HG02642 (cell line): Measurements from ENCODE around the gene G3BP1.
"Not testable (repeated sequence)": the region's sequence is repeated elsewhere in the genome, so short reads cannot be mapped to it uniquely, and the experiment has no call there.

Experiments
- ATAC-seq: cut with Tn5 transposase; IDR thresholded peaks from one replicate; pipeline ENCODE4 v1.9.1; 2021; ENCODE audit warnings: mild to moderate bottlenecking; ENCODE audit not compliant: unreplicated experiment, poor library complexity

Gene G3BP1

DNA sequence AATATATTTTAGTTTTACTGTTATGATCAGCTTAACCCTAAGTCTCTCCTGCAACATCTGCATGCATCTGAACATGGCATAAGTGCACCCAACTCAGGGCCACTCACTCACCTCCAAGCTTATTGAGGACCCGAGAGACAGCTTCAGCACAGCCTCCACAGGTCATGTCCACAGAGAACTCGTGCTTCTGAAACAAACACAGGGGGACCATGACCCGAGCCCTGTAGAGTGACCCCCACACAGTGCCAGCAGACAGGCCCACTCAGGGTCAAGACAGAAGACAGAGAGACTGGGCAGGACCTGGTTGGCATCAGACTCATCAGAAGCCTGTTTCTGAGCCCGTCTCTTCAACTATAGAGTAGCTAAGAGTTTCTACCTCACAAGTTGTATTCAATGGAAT lies 20.2 kb upstream of the G3BP1 start:
- ATAC-seq, result no peak

DNA sequence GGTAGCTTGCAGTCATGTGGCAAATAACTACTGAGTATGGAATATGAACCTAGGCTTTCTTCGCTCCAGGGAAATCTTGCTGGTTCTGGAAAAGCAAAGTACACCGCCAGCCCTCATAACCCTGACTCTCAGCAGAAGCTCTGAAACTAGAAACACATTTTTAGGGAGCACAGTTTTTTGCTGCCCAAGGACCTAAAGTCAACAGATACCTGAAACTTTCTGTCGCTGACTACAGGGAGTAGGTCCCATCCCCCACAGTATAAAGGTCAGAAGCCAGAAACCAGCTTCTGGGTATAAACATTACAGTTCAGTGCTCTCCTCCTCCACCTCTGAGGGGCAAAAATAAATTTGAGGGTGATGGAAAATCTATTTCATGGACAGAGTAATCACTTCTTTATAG lies 16.4 kb upstream of the G3BP1 start:
- no peak for ATAC-seq

DNA sequence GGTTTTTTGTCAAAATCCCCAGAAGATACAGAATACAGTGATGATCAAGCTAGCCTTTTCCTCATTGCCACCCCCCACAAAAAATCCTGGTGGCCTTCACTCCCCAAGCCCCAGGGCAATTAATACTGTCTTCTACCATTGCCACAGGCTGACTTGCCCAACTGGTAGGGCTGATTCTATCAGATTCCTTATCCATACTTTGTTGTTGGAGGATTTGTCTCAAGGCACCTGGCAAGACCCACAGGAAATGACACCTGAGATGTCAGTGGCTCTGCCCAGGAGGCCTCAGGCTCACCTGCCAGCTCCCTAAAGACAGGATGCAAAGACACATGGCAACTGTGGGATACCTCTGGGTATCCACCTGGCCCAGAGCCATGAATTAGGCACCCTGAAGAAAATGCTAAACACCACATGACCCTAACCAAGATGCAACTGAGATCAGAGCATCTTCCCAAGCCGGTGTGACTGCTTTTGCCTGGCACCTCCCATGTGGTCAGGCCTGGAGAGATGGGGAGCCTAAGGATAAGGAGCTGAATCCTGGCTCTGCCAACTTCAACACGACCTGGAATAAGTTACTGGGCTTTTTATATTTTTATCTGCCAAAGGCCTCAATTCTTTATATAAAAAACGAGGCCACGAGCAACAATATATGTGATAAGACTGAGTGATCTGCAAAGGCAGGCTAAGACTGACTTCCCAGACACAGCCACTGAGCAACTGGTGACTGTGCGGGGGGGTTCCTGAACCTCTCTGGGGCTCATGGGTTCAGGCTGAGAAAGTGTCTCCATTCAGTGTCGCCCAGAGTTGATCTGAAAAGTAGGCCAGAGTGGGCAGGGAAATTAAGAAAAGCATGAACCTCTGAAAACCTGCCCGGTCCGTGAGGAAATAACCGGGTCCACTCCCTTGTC lies 14.3 kb upstream of the G3BP1 start:
- peak; percentile 11 for ATAC-seq

DNA sequence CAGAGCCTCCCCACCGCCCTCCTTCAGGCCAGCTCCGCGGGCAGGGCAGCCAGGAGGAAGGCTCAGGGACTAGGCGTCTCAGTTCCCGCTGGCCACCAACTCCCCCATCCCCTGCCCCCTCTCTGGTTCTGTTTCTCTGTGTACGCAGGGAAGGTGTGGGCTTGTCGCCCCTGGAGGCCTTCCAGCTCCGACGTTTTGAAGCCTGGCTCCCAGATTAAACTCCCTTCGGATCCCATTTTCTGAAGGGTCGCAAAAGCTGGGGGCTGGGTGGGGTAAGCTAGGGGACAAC lies 13.7 kb upstream of the G3BP1 start:
- ATAC-seq, result peak; percentile 27

DNA sequence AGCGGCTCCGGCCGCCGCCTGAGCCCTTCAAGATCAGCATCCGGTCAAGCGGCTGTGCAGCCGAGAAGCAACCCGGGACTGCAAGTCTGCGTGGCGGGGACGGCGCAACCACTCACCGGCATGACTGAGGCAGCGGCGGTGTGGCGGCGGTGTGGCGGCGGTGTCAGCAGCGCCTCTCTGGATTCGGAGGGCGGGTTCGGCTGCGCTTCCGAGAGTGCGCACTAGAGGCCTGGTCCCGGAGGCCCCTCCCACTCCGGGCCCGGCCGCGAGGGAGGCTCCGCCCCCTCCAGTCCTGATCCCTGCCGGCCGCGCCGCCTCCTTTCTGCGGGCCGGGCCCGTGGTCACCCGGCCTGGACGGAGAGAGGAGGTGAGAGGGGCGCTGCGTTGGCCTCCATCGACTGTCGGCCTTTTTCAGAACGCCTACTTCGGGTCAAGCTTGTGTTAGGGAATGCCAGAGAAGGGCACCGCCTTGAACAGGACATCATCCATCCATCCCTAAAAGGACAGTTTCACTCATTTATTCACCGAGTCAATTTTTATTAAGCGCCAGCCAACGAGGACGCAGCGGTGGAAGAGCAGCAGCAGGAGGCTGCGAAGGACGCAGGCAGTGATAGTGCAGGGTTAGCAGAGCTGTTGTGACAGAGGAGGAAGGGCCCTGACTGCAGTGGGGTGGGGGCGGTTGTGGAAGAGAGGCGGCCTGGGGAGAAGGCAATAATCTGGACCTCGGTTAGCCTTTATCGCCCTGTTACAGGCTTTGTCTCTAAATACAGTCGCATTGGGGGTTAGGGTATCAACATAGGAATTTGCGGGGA lies 13.1 kb upstream of the G3BP1 start, which contains the start of gene ATOX1:
Gene ATOX1 (minus strand): TSS at position 202 of the 812 bp plus-strand sequence. CDS start 80 bp downstream, at position 122.
- peak; percentile 97 for ATAC-seq

DNA sequence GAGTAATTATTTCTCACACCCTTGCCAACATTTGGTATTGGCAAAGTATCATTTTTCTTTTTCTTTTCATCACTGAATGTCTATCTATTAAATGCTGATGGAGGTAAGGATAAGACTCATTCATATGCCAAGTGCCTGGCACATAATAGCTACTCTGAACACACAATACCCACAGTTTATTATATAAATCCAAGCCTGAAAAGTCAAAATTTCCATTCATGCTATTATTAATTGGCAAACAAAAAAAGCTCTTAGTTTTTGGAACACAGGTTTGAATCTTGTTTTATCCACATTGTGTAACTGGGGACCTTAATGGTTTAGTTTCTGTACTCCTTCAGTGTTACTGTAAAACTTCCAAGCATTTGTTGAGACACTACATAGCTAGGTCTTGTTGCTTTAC lies 7.0 kb upstream of the G3BP1 start:
- no peak for ATAC-seq

DNA sequence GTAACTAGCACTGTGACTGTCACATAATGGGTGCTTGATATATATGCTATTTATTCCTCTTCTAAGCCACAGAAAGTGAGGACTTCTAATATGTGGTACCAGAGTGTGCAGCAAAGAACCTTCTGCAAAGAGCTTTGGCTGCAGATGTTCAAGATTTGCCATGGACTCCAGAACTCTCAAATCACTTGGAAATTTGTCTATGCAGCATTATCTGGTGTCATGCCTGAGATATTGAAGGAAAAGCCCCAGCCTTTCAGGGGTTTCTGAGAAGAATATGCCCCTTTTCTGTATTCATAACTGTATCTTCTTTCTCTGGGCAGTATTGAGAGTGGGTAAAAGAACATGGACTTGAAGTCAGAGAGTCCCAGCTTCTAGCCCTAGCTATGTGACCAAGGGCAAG lies 4.8 kb upstream of the G3BP1 start:
- no peak for ATAC-seq

DNA sequence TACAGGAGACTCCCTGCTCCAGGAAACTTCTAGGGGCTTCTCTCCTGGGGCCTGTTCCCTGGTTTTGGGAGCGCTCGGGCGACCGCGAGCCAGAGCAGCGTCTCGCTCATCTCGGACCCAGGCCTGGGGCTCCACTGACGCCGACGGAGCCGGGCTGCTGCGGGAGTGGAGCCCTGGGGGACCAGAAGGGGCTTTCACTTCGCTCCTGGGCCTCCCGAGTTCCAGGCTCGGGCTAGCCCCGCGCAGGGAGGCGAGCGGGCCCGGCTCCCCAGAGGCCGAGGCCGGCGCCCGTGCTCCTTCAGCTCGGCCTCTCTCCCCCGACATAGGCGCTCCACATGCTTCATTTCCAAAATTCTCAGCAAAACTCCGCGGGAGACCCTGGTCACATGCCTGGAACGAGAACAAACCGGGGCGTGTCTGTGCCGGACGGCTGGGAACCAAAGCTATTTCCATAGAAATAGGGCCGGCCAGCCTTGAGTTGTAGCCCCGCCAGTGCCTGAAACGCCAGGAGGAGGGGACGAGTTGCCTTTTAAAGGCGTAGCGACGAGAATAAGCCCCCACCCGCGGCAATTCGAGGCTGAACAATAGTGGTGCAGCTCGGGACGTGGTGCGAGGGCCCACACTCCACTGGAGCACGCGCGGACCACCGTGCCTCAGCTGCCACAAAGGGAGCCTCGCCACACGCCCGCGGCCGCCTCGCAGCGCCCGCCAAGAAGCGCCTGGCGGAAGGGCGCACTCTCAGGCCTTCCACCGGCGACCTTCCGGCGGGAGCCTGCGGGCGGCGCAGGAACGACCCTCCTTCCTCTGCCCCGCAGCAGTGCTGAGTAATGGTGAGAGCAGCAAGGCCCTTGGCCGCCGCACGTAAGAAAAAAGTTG lies 1.1 kb upstream of the G3BP1 start:
- ATAC-seq, result peak; percentile 34

DNA sequence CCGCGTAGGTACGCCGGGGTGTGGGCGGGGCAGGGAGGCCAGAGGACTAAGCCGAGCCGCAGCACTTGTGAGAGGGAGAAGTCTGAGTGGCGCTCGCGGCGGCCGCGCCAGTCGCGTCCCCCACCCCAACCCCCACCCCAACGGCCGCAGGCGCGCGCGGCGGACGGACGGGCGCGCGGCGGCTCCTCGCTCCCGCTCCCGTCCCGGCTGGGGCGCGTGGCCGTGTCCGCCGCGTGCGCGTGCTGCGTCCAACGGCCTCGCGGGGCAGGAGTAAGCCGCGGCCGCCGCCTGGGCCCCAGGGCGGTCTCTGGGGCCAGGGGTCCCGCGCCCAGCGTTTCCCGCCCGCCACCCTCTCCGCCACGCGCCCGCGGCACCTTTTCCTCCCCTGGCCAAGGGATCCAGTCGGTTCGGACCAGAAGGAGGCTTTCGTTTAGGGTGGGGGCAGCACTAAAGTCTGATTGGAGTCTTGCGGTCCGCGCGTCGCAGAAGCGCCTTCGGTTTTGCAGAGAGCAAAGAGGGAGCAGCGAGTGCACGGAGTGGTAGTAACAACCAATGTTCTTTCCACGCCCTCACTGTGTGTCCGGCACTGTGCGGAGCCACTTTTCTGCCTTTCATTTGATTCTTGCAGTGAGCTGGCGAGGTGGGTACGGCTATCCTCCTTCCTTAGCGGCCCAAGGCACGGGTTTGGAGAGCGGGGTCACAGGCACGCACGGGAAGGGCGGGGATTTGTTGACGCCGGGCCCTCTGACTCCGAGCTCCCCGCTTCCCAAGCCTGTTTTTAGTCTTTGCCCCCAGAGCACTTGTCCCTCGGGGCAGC lies 483 bp downstream of the G3BP1 start:
- no peak for ATAC-seq

DNA sequence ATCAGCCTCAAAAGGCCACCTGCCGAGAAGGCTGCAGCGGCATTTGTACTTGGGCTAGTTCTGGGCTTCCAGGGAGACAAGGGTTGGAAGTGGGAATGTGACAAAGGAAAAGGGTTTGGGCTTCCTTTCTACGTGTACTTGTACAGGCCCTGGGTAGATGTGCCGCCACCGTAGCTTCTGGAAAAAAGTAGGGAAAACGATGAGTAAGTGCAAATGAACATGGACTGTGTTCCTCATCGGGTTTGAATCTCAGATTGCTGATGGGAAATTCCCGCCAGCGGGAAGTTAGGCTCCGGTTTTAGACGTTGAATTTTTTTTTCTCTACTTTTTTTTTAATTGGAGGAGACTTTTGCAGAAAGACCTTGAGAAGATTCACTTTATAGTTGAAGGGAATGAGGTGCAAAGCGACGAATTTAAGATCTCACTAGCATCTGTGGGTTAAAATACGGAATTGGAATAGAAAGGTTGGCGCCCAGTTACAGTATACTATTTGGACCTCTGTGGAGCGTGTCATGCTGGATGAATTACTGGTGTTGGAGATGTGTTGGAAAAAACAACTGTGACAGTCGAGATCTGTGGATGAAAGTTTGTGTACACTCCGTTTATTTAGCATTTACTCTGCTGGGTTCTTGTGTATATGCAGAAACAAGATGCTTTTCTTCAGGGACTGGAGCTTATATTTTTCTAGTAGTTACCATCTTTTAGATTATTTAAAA lies 1.2 kb downstream of the G3BP1 start:
- no peak for ATAC-seq

DNA sequence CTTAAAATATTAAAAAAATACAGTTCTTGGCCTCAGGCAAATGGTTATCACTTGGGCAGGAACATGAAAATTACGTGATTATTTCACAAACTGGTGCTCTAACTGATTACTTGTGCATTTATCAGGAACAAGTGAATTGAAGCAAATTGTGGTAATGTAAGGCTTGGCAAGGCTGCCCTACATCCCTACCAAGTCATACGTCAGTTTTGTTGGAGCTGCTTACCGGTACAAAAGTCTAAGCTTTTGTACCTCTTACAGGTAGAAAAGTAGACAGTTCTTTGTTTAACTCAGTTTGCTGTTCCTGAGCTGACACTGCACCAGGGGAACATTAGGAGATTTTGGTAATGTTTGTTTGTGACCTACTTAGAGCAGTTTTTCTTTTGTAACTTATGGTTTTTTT lies 2.2 kb downstream of the G3BP1 start:
- no peak for ATAC-seq

DNA sequence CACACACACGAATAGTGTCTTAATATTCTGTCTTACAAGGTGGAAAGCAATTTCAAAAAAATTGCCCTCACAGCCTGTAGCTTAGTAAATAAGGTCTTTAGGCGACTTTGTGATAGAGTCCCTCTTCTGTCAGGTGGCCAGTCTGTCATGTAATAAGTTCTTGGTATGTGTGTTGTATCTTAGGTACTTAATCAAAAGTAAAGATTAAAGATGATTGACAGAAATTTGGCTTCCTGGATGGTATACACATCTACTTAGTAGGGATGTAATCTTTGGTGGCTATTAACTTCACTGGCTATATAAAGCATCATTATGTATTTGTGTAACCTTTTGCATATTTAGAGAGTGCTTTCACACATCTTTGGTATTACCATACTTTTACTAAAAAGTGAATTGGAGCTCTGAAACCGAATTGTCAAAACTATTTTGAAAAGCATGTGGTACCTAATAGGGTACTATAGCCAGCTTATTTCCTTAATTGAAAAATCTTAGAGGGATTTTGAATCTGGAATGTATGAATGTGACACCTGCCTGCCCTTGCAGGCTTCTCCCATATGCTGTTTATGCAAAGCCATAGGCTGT lies 3.4 kb downstream of the G3BP1 start:
- ATAC-seq, result no peak

DNA sequence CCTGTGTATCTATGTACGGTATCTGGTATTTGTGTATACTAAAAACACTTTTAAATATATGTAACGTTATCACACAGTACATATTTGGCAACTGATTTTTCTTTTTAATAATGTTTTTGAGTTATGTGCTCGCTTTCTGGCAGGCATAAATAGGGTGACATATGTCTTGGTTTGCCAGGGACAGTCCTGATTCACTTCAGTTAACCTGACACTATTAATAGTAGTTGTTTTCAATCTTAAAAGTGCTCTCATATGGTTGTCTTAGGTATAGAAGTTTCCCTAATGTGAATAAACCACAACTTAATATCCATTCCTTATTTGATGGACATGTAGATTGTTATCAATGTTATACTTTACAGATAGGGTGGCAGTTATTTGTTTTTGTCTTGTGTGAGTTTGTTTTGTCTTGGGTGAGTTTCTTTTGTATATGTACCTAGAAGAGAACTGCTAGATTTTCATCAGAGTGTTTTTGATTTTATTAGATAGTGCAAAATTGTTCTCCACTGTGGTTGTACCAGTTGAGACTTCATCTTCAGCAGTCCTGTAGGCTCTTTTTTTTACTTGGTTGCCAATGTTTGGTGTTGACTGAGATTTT lies 7.9 kb downstream of the G3BP1 start:
- ATAC-seq, result no peak

DNA sequence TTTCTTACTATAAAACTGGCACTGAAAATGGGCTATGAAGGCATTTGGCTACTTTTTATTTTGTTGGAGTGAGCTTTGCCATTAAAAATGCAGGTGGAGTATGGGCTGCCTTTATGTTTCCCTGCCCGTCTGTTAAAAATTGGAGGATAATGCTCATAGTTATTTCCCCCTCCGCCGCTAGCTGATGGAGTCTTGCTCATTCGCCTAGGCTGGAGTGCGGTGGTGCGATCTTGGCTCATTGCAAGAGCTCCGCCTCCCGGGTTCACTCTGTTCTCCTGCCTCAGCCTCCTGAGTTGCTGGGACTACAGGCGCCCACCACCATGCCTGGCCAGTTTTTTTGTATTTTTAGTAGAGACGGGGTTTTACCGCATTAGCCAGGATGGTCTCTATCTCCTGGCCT lies 8.6 kb downstream of the G3BP1 start:
- ATAC-seq, result no peak

DNA sequence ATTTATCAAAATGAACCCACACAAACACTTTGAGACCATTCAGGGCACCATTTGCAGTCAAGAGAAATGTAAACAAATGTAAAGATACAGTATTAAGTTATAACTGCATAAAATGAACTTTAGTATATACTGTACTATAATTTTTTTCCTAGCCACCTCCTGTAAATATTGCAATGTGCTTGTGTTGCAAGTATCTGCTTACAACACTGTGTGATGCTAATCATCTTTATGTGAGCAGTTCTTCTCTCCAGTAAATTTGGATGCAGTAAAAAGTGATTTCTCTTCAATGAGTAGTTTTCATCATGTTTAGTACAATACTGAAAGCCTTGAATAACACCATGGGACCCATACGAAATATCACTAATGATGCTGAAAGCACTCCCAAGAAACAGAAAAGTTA lies 9.4 kb downstream of the G3BP1 start:
- ATAC-seq, result no peak

DNA sequence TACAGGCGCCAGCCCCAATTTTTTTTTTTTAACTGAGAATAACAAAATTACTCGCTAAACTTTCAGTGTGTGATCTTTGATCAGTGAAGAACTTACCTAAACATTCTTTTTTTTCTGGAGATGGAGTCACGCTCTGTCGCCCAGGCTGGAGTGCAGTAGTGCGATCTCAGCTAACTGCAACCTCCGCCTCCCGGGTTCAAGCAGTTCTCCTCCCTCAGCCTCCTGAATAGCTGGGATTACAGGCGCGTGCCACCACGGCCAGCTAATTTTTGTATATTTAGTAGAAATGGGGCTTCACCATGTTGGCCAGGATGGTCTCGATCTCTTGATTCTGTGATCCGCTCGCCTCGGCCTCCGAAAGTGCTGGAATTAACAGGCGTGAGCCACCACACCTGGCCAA lies 11.9 kb downstream of the G3BP1 start:
- ATAC-seq, result not testable (repeated sequence)

DNA sequence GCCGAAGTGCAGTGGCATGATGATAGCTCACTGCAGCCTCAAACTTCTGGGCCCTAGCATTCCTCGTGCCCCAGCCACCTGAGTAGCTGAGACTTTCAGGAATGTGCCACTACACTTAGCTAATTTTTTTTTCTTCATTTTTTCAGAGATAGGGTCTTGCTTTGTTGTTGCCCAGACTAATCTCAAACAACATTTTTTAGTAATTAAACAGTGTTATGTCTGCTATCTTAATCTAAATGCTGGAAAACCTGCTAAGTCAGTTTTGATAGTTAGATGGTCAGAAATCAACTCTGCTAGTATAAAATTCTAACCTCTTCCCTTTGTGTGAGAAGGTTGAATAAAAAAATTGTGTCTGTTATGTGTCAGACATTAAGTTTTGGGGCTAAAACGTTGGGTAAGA lies 12.4 kb downstream of the G3BP1 start:
- ATAC-seq, result no peak

DNA sequence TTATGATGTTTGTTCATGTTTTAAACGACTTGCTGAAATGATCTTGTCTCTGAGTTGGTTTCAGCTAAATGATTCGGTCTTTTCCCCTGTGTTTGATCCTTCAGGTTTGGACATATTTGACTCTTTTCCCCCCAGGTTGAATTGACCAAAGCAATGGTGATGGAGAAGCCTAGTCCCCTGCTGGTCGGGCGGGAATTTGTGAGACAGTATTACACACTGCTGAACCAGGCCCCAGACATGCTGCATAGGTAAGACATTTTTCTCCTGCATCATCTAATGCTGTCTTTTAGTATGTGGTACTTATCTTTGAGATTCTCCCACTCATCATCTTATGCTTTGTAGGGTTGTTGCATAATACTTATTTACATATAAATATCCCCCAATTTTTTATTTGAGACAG lies 14.7 kb downstream of the G3BP1 start:
- ATAC-seq, result no peak
